Large intestine (tissue), 3 donors: ENCODE results near the gene RTN4RL1. TPM values are rescaled to one million over a fixed set of nuclear protein-coding genes. Genes with fewer than 3 reads are reported as not detected.
"Not testable (repeated sequence)": the region's sequence is repeated elsewhere in the genome, so short reads cannot be mapped to it uniquely, and the experiment has no call there.

Experiments used
- DNase-seq, 2 donors: peaks; one replicate each; pipeline versions ENCODE4 v3.0.0 to v3.0.0-alpha.2; 2013
- H3K27ac ChIP-seq: one replicate; pipeline ENCODE4 v1.5.1; 2013; ENCODE audit warnings: low read length
- H3K27me3 ChIP-seq: 2 replicates; pipeline ENCODE4 v1.6.1; 2013; ENCODE audit warnings: low read length; ENCODE audit not compliant: control insufficient read depth, insufficient read depth
- H3K36me3 ChIP-seq: 2 replicates; pipeline ENCODE4 v1.6.1; 2013; ENCODE audit warnings: low read length; ENCODE audit not compliant: control insufficient read depth, insufficient read depth
- H3K4me1 ChIP-seq: one replicate; pipeline ENCODE4 v1.6.1; 2013; ENCODE audit warnings: low read length; ENCODE audit not compliant: control insufficient read depth, insufficient read depth
- H3K4me3 ChIP-seq: one replicate; pipeline ENCODE4 v1.5.1; 2013; ENCODE audit warnings: low read length
- H3K9me3 ChIP-seq: one replicate; pipeline ENCODE4 v1.6.1; 2013; ENCODE audit warnings: mild to moderate bottlenecking, low read depth, low read length, moderate library complexity; ENCODE audit not compliant: control insufficient read depth
- WGBS: methylation state at CpG from one replicate; pipeline ENCODE4 v1.1.5; 2013; ENCODE audit warnings: low lambda C conversion rate; ENCODE audit not compliant: insufficient coverage; 5-methylcytosine and 5-hydroxymethylcytosine counted together
- polyA plus RNA-seq: library from polyadenylated mRNA; unstranded; fragments of 120-200 nt; gene quantifications from one replicate; pipeline ENCODE4 v1.2.1, GENCODE V29; 2013

Gene RTN4RL1
- polyA plus RNA-seq, 1 donor = 0.45 TPM

DNA sequence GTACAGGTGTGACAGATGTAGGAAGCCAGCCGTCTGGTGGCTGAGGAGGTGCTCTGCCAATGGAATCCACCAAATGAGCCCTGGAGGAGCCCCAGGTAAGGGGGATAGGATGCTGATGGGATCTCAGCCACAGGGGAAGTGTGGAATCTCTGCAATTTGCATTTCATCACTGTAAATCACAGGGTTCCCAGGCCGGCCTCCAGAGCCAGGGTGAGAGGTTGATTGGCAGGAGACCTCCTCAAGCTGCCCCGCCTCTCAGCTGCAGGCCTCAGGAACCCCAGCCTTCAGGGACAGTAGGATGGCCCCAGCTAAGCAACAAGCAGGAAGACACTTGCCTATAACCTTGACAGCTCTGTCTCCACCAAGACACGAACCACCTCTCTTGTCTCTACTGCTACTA is 39.4 kb downstream of the RTN4RL1 start:
- no peak for DNase-seq
- H3K27ac ChIP-seq = no peak overlapping the region
- peaks cover 3% of the 10 kb centered on the region for H3K27me3 ChIP-seq
- no CpG with 5 or more reads among the region's 4 CpGs for WGBS
- H3K4me1 ChIP-seq = peaks cover 7% of the 10 kb centered on the region
- no peak overlapping the region for H3K4me3 ChIP-seq
- H3K36me3 ChIP-seq = no peaks in the 10 kb centered on the region
- H3K9me3 ChIP-seq = no peaks in the 10 kb centered on the region

DNA sequence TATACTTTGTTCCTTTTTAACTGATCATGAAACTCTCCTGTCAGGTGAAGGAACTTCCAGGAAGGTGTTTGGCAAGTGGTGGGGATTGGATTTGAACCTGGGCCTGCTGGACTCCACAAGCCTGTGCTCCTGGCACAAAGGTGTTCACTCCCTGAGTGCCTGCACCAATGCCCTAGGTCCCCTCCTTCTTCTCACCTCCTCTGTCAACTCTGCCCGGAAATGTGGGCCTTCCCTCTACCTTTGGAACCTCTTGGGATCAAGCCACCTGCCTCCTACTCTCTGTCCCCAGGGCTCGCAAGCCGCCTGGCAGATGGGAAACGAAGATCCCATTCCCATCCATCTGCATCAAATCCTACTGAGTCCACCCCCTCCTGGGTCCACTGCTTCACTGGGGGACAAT is 40.0 kb downstream of the RTN4RL1 start:
- Histone ChIP-seq H3K4me1 (peaks cover 7% of the 10 kb centered on the region), H3K27ac (no peak overlapping the region), H3K27me3 (peaks cover 3% of the 10 kb centered on the region), H3K4me3 (no peak overlapping the region), H3K36me3 (no peaks in the 10 kb centered on the region), H3K9me3 (no peaks in the 10 kb centered on the region)
- WGBS = no CpG with 5 or more reads among the region's 4 CpGs
- DNase-seq = no peak

GRCh38 chr17:1982793-1983366 is 42.3 kb downstream of the RTN4RL1 start:
- H3K9me3 ChIP-seq, DNase-seq, H3K27ac ChIP-seq, H3K4me1 ChIP-seq, H3K36me3 ChIP-seq, H3K4me3 ChIP-seq: not testable (repeated sequence)
- no CpG with 5 or more reads among the region's 13 CpGs for WGBS
- peaks cover 13% of the 10 kb centered on the region for H3K27me3 ChIP-seq

DNA sequence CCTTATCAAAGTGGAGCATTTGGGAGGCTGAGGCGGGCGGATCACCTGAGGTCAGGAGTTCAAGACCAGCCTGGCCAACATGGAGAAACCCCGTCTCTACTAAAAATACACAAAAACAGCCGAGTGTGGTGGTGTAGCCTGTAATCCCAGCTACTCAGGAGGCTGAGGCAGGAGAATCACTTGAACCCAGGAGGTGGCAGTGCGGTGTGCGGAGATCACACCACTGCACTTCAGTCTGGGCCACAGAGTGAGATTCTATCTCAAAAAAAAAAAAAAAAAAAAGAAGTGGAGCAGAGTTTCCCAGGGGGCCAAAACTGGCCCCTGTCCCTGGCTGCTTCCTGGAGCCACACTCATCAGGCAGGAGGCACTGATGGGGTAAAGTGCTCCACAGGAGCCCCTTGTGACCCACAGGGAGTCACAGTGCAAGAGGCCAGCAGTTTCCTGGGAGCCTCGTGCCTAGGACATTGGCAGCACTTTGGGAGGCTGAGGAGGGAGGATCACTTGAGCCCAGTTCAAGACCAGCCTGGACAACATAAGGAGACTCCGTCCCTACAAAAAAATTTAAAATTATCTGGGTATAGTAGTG is 44.4 kb downstream of the RTN4RL1 start:
- no peak for DNase-seq

GRCh38 chr17:1979182-1979985 is 45.8 kb downstream of the RTN4RL1 start:
- WGBS = no CpG with 5 or more reads among the region's 11 CpGs
- Histone ChIP-seq H3K27ac (no peak overlapping the region), H3K27me3 (peaks cover 40% of the 10 kb centered on the region), H3K4me1 (no peaks in the 10 kb centered on the region), H3K4me3 (no peak overlapping the region), H3K36me3 (no peaks in the 10 kb centered on the region), H3K9me3 (peaks cover 3% of the 10 kb centered on the region)
- no peak for DNase-seq

More for the DNA sequence above, 44.4 kb downstream of the RTN4RL1 start:
- H3K27me3 ChIP-seq = peaks cover 34% of the 10 kb centered on the region
- peaks cover 3% of the 10 kb centered on the region for H3K9me3 ChIP-seq
- no peak overlapping the region for H3K27ac ChIP-seq
- H3K4me3 ChIP-seq = no peak overlapping the region
- no peaks in the 10 kb centered on the region for H3K4me1 ChIP-seq
- no CpG with 5 or more reads among the region's 8 CpGs for WGBS
- H3K36me3 ChIP-seq = no peaks in the 10 kb centered on the region

DNA sequence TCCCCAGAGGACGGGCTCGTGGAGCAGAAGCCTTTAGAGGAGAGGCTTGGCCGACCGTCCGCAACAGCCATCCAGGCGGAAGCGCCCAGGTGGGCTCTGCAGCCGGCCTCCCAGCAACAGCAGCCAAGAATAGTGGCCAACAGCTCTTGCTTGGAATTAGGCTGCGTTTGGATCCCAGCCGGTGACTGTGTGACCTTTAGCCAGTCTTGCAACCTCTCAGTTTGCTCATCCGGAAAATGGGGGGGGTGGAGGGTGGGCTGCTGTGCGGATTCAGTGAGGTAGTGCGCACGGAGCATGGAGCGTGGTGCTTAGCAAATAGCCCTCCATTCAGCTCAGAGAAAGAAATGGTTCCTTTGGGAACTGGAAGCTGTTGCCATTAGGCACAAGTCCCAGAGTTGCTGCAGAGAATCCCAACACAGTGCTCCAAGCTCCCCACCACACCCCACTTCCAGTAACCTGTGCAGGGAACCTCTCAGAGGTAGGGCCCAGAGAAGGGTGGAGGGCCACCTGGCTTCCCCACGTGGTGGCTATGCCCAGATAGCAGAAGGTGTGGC is 46.7 kb downstream of the RTN4RL1 start:
- H3K36me3 ChIP-seq = no peaks in the 10 kb centered on the region
- peaks cover 3% of the 10 kb centered on the region for H3K9me3 ChIP-seq
- no peak overlapping the region for H3K27ac ChIP-seq
- no peak for DNase-seq
- H3K4me1 ChIP-seq = no peaks in the 10 kb centered on the region
- no CpG with 5 or more reads among the region's 16 CpGs for WGBS
- peaks cover 40% of the 10 kb centered on the region for H3K27me3 ChIP-seq
- H3K4me3 ChIP-seq = no peak overlapping the region

- no peaks in the 10 kb centered on the region for H3K36me3 ChIP-seq
- peaks cover 3% of the 10 kb centered on the region for H3K9me3 ChIP-seq
- no peak for DNase-seq
- no peak overlapping the region for H3K27ac ChIP-seq
- H3K27me3 ChIP-seq = peaks cover 39% of the 10 kb centered on the region
- no peak overlapping the region for H3K4me3 ChIP-seq
- no peaks in the 10 kb centered on the region for H3K4me1 ChIP-seq
- no CpG with 5 or more reads among the region's 55 CpGs for WGBS
Observed at GRCh38 chr17:1977583-1978395, 47.3 kb downstream of the RTN4RL1 start.

- no peak overlapping the region for H3K4me3 ChIP-seq
- H3K36me3 ChIP-seq = no peaks in the 10 kb centered on the region
- H3K9me3 ChIP-seq = peaks cover 3% of the 10 kb centered on the region
- H3K27me3 ChIP-seq = peaks cover 37% of the 10 kb centered on the region
- no peak overlapping the region for H3K27ac ChIP-seq
- WGBS = no CpG with 5 or more reads among the region's 5 CpGs
- DNase-seq = no peak
- no peaks in the 10 kb centered on the region for H3K4me1 ChIP-seq
Observed at GRCh38 chr17:1976683-1977064, 48.5 kb downstream of the RTN4RL1 start.

DNA sequence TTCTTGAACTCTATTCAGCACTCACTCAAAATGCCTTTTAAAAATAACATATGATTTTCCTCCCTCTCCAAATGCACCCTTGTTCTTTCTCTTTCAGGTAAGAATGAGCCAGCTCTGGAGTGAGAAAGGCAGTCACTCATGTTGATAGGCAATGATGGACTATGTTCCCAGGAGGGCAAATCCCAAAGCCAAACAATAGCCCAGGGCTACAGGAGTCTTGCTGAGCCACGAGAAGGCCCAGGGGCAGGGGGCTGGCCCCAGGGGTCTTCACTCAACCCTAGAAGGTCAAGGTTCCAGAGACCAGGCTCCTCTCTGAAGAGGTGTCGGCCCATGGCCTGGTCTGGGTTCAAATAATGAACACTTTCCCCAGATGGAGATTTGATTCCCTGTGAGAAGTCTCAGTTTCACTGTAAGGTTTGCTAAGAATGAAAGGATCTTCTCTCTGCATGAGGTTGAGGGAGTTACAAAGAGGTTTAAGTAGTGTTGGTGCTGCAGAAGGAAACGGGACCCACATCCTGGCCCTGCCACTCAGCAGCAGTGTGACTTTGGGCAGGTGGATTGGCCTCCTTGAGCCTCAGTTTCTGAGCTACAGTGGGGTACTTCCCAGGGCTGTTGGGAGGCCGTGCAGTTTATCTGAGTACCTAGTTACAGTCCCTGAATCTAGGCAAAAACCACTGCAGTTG is 49.0 kb downstream of the RTN4RL1 start:
- Histone ChIP-seq H3K36me3 (no peaks in the 10 kb centered on the region), H3K27me3 (peaks cover 37% of the 10 kb centered on the region)
- WGBS = no CpG with 5 or more reads among the region's 4 CpGs

More for the DNA sequence above, 49.0 kb downstream of the RTN4RL1 start:
- no peak overlapping the region for H3K27ac ChIP-seq
- DNase-seq = no peak
- no peaks in the 10 kb centered on the region for H3K4me1 ChIP-seq
- H3K9me3 ChIP-seq = peaks cover 3% of the 10 kb centered on the region
- H3K4me3 ChIP-seq = no peak overlapping the region
